GM18511 (cell line): ENCODE measurements around the gene NDP.

Experiments
- ATAC-seq: cut with Tn5 transposase; IDR thresholded peaks from one replicate; pipeline ENCODE4 v1.9.1; 2021; ENCODE audit warnings: mild to moderate bottlenecking, moderate library complexity; ENCODE audit not compliant: unreplicated experiment

Gene NDP, protein sequence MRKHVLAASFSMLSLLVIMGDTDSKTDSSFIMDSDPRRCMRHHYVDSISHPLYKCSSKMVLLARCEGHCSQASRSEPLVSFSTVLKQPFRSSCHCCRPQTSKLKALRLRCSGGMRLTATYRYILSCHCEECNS

DNA sequence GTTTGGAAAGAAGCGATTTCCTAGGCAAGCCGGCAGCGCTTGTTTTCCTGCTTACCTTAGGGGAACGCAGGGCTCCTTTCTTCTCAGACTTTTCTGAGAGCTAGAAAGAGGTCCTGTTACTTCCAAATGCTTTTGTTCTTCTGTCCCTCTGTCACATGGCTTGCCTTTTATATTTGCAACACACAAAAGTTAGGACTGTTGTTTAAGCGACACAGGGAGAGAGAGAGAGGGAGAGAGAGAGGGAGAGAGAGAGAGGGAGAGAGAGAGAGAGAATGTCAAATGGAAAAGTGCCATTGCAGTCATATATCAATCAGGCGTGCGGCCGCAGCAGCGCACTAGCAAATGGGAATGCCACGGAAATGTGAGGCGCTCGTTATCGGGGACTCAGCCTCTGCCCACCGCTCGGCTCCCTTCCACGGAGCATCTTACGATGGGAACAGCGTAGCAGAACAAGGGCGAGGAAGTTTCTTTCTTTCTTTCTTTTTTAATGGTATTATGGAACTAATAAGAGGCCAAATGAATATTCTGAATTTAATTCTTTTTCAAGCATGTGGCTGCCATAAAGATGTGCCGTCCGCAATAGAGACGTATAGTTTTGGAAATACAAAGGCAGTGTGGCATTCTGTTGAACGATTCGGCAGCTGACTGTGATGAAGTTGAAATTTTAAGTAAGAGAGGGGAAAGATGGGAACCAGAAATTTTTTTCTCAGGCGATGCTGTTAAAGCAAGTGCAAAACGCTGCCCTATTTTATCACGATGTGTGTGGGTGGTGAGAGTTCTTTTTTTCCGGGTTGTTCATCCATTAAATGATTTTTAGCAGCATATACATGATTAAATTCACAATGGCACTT lies at the start of gene NDP:
NDP (minus strand) TSS at position 142 of the 851 bp plus-strand sequence. CDS start 14,745 bp downstream, outside the sequence.
- ATAC-seq: no peak

DNA sequence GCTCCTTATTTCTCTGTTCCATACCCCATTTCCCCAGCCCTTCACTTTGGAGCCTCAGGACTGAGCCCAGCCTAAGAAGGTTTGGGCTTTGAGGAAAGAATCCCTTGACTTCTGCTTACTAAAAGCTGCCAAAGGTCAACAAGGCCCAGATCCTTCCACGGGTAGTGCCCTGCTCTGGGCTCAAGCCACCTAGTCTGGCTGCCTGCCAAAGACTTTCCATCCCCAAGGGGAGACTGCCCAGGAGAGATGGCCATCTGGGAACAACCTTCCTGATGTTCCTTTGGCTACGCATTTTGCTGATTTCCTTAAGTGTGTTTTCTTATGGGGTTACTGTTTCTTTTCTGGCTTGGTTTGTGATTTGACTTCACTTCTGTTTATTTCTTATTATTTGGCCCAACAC lies 49.8 kb upstream of the NDP start:
- ATAC-seq: no peak

DNA sequence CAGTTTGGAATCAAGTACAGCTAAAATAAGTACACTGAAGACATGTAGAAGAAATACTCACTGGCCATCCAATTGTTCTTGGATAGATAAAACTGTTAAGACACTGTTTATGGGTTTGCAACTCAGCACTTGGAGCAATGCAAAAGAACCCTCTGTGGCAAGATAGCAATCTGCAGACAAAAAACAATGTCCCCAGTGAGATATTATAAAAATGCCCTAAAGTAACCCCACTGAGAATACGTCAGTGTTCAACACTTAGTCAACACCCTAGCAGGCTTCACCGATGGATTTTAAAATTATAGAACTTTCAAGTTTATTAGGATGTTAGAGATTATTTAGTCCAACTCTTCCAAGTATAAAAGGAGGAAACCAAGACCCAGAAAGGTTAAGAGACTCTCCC lies 47.5 kb upstream of the NDP start:
- no peak for ATAC-seq

DNA sequence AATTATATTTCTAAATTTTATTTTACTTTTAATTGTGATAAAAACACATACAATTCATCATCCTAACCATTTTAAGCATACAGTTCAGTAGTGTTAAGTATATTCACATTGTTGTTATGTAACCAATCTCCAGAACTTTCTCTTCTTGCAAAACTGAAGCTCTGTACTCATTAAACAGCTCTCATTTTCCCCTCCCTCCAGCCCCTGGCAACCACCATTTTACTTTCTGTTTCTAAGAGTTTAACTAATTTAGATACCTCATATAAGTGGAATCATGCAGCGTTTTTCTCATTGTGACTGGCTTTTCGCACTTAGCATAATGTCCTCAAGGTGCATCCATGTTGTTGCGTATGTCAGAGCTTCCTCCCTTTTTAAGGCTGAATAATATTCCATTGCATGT lies 46.7 kb upstream of the NDP start:
- ATAC-seq: no peak

DNA sequence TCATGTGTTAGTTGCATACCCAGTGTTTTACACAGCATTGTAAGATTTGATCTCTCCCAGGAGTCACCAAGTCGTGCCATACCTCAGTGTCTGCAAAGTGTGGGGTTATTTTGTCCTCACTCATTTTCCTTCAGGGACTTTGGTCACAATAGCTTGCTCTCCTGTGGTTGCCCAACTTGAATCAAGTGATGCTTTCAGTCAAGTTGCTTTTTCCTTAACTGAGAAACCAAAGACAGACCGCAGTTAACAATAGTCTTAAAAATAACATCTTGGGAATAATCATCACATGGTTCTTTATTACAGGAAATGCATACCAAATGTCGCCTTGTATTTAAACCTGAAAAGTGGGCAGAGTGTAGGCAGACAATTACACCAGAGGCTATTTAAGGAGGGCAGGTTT lies 44.5 kb upstream of the NDP start:
- ATAC-seq: no peak

DNA sequence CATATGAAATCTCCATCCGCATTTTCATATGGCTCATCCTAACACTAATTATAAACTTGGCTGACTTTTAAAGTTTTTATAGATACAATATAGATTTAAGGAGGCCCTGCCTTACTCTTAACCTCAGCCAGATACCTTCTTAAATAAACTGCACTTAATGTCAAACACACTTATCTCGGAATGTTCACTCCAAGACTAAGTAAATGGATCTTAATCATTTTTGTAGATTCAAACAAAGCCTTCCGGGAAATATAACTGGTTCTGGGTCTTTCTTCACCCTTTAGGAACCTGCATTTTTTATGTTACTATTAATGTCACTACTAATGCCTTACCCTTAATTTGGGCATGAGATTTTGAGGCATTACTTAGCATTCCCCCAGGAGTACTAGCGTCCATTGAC lies 43.7 kb upstream of the NDP start:
- no peak for ATAC-seq

DNA sequence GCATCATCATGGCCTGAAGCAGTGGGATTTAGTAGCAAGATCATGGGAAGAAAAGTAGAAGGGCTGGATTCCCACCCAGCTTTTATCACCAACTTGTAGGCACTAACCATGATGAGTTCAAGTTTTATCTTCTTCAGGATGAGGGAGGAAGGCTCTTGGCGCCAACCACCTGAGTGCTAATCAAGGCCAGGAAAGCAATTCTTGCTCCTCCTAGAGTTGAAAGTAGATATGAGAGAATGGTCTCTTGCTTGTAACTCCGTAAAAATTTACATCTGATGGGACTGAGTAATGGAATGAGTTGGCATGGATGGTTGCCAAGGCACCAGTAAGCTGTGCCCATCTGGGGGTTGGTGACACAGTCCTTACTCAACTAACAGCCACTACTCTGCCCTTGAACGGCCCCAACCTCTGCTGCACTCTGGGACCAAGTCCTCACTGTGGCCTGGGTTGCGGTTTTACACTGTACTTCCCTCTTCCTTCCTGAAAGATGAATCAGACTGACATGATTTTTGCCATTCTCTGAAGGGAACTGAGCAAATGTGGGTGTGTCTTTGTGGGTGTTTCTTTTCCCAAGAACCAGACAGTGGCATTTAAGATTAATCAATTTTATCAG lies 39.4 kb upstream of the NDP start:
- no peak for ATAC-seq

DNA sequence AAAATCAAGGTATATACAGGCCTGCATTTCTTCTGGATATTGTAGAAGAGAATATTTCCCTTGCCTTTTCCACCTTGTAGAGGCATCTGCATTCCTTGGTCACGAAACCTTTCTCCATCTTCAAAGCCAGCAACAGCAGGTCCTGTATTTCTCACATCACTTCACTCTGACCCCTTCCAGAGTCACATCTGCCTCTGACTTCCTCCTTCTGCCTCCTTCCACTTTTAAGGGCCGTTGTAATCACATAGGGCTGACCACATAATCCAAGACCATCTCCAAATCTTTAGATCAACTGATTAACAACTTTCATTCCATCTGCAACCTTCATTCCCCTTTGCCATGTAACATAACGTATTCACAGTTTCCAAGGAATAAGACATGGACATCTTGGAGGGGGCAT lies 38.3 kb upstream of the NDP start:
- no peak for ATAC-seq

DNA sequence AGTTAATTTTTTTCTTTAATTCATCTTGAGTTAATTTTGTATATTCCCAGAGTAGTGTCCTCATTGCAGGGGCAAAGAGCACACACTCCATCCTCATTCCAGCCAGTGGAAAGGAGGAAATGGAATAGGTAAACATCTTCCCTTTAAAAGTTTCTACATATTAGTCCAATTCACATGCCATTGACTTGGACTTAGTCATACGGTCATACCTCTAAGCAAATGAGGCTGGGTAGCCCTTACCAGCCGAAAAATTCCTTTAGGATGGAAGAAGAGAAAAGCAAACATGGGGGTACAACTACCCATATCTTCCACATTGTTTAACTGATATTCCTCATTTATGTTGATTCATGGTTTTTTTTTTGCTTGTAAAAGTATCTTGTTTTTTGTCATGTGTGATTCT lies 37.4 kb upstream of the NDP start:
- ATAC-seq: no peak

DNA sequence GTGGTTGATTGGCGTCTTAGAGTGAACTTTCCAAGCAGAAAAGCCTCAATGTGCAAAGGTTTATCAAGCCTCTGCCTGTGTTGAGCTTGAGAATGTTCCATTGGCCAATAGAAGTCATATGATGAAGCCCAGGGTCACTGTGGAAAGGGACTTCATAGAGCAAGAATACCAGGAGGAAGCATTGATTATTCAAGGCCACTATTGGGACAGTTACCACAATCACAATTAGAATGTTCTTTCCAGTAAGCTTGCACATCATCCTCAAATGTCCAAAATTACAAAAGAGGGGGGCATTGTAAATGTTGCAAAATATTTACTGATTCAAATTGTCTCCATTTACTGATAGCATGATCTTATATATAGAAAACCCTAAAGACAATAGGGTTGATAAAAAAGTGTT lies 32.9 kb upstream of the NDP start:
- ATAC-seq: no peak

DNA sequence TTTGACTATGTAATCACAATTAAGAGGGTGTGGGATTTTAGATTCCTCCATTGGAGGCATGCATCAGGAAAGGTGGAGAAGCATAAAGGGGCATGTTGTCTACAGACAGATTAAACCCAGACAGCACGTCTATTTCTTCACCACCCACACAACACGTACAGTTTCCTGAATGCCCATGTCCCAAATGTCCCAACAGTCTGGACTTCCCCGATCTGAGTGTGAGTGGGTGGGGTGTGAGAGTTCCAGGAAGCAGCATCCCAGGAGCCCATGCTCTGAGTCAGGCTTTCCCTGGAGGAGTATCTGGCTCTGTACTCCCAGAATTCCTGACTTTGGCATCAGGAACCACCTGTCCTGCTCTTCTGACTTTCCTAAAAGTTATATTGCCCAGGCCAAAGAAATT lies 30.8 kb upstream of the NDP start:
- no peak for ATAC-seq

DNA sequence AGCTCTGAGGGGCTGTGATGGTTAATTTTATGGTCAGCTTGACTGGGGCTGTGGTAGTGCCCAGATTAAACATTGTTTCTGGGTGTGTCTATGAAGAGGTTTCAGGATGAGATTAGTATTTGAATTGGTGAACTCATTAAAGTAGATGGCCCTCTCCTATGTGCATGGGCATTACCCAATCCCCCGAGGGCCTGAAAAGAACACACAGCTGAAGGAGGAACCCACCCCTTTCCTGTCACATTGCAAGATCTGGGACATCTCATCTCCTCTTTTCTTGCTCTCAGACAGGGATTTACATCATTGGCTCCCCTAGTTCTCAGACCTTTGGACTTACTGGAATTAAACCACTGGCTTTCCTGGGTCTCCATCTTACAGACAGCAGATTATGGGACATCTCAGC lies 29.4 kb upstream of the NDP start:
- ATAC-seq: no peak

DNA sequence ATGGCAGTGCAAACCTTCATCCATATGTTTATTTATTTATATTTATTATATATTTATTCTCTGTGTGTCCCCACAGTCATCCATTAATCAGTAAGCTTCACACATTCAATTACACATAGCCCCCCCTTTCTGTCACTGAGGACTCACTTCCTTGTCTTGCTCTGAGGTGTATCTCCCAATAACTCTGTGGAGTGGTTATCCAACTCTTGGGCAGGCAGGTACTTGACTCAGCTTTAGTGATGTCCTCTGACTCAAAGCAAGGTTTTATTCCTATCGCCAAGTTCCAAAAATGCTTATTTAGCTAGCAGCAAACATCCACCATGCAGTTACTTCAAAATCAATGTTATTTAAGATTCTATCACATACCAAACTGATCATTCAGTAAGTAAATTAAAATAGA lies 25.2 kb upstream of the NDP start:
- ATAC-seq: no peak

DNA sequence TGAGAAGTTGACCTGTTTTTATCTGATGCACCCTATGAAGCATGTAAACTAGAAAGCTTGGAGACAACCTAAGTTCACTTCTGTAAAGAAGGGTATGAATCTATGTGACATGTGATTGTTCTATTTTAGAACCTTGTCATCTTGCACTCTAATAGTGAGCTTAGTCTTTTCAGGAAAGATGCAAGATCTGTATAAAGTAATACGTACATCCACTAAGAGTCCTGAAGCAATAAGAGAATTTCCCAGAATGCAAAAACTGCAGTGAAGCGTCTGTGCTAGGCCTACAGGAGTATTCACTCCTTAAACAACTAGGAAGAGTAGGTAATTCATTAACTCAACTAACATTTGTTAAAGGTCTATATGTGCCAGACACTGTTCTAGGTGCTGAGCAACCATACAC lies 23.3 kb upstream of the NDP start:
- no peak for ATAC-seq

DNA sequence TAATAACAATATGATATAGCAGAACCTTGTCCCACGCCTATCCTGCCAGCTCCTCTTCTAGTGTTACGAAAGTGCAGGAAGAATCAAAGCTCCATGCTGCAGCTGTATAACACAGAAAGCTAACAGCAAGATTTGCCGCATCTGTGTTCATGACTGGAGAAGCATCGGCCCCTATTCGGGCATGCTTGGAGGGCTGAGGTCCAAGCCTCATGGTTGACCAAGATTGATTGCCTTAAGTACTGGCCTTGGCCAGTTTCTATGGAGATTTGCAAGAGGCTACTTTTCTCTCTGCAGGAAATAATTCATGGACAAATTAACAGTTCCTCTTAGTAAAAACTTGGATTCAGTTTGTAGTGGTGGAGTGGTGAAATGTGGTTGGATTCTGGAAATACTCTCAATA lies 12.9 kb upstream of the NDP start:
- no peak for ATAC-seq

DNA sequence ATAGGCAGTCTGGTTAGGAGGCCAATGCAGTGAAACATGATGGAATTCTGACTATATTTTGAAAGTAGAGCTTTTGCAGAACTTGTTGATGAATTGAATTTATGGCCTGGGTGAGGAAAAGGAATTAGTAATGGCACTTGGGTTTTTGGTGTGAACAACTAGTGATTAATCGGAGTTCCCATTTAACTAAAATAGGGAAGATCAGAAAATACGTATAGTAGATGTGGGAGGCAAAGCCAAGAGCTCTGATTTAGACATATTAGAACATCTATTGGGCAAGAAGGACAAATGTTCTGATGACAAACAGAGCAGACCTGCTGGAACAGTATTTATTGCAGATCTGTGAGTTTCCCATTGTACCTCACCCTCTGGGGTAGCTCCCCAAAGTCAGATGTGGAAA lies 12.3 kb upstream of the NDP start:
- no peak for ATAC-seq

DNA sequence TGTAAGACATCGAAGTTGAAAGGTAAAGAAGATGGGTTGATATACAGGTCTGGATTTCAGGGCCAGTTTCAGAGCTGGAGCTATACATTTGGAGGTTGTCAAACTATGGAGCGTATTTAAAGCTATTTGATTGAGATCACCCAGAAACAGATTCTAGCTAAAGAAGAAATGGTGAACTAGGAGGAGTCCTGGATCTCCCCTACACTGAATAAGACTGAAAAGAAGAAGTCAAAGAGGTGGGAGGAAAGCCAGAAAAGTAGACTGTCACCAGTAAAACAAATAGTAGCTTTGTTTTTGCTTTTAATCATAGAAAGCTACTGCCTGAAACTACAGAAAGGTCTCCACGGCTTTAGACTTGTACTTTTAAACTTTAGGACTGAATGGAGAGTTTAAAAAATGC lies 5.0 kb upstream of the NDP start:
- ATAC-seq: no peak

DNA sequence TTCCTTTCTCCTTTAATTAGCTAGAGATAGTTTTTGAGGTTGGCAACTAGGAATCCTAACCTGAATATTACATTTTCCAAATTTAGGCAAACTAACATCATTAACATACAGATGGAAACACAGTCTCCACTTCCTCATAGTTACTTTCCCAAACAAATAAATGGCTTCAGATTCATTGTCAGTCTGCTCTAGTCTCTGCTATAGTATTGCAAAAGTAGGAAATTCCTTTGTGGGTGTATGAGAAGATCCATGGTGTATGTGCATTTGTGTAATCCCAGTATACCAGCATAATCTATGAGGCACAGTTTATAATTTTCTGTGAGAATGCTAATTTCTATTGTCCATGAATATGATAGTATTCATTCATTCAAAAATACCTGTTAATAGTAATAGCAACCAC lies 3.0 kb upstream of the NDP start:
- ATAC-seq: no peak

DNA sequence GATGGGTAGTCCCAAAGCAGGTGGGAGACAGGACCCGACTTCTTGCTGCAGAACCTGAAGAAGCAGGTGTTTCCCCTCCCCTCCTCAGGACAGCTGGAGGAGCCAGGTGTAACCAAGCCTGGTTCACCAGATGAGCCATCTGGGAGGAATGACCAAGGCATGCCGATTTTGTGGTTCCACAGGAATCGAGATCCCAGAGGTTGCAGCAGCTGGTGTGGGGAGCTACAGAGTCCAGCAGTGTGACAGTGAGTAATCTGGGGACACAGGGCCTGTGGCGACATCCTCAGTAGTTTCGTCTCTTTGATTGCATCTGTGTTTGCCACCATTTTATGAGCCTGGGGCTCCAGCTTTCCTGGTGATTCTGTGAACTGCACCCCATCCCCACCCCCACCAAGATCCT lies 2.6 kb upstream of the NDP start:
- no peak for ATAC-seq

DNA sequence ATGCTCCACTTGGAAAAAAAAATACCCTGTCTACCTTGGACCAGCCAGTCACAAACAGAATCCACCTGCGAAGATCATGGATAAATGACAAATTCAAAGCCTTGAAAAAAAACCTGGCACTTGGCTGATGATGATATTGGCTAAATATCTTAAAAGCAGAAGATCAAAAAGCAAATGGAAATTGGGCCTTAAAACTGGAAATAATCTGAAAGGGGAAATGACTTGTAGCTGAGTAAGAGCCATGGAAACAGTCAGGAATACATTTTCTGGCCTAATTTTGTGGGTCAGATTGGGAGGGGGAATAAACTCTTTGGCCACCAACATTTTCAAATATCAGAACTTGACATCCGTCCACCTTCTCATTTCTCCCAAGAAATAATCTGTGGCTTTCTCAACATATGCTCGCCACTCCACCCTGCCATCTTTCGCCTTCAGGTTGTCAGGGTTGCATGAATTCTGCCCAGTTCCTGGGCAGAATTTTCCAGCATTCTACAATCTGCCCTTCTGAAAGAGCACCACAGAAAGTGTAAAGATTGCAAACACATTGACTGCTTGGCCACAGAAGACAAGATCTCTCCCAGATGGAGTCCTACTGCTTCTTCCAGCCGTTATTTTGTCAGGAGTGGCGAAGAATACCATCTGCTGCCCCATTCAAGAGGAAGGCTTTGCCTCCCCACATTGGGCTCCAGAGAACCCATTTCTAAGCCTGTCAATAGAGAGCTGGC lies 1.7 kb upstream of the NDP start:
- ATAC-seq: no peak

DNA sequence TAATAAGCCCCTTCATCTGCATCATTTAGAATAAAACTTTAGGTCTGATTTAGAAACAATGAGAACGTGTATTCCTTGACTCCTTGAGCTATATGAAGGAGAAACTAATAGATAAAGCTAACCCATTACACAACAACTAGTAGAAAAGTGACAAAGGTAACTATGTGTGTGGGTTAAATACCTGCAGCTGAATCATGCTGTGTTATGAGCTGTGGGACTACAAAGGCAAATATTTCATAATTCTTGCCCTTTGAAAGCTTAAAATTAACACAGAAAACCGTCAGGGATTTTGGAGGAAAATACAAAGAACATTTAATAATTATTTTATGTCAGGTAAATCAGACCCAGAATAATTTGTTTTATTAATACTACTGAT lies 898 bp upstream of the NDP start:
- ATAC-seq: no peak
